GM21825 (cell line): ENCODE results near the gene WNT7B.

Source experiments
- ATAC-seq: cut with Tn5 transposase; IDR thresholded peaks from one replicate; pipeline ENCODE4 v1.9.1; 2021; ENCODE audit warnings: mild to moderate bottlenecking, moderate library complexity; ENCODE audit not compliant: unreplicated experiment

The WNT7B gene

GRCh38 chr22:45977003-45977411 is at the start of gene WNT7B:
Gene WNT7B, minus strand, starts transcription at chr22:45977162. Its CDS starts 408 bp downstream, at chr22:45976754.
- ATAC-seq, result no peak

- ATAC-seq, result no peak
Measured at GRCh38 chr22:46025973-46026898, 49.3 kb upstream of the WNT7B start.

GRCh38 chr22:46025225-46025972 is 48.4 kb upstream of the WNT7B start:
- ATAC-seq, result no peak

GRCh38 chr22:46024136-46024840 is 47.3 kb upstream of the WNT7B start:
- ATAC-seq, result no peak

- ATAC-seq, result no peak
Measured at GRCh38 chr22:46023558-46023981, 46.6 kb upstream of the WNT7B start.

- ATAC-seq, result no peak
Measured at GRCh38 chr22:46022881-46023512, 46.0 kb upstream of the WNT7B start.

GRCh38 chr22:46021577-46021976 is 44.6 kb upstream of the WNT7B start:
- ATAC-seq, result no peak

- no peak for ATAC-seq
Measured at GRCh38 chr22:46019351-46019750, 42.4 kb upstream of the WNT7B start.

GRCh38 chr22:46018859-46019258 is 41.9 kb upstream of the WNT7B start:
- ATAC-seq, result no peak

GRCh38 chr22:46017166-46017565 is 40.2 kb upstream of the WNT7B start:
- no peak for ATAC-seq

GRCh38 chr22:46013460-46014416 is 36.8 kb upstream of the WNT7B start:
- peak; percentile 69 for ATAC-seq

GRCh38 chr22:46012881-46013281 is 35.9 kb upstream of the WNT7B start:
- ATAC-seq, result peak; percentile 8

- no peak for ATAC-seq
Measured at GRCh38 chr22:46012182-46012880, 35.4 kb upstream of the WNT7B start.

- no peak for ATAC-seq
Measured at GRCh38 chr22:46011627-46012181, 34.7 kb upstream of the WNT7B start.

- no peak for ATAC-seq
Measured at GRCh38 chr22:46010951-46011626, 34.1 kb upstream of the WNT7B start.

GRCh38 chr22:46010207-46010867 is 33.4 kb upstream of the WNT7B start:
- ATAC-seq, result no peak

GRCh38 chr22:46009730-46010129 is 32.8 kb upstream of the WNT7B start:
- ATAC-seq, result no peak
